IMR-90 (cell line): ENCODE measurements around the gene EDA. TPM values are rescaled to one million over a fixed set of nuclear protein-coding genes. Genes with fewer than 3 reads are reported as not detected.

ENCODE experiments used
- ATAC-seq: fragments of 200-7000 bp; cut with Tn5 transposase; 2 replicates; pipeline ENCODE4 v1.9.1; 2020; ENCODE audit warnings: low read depth, mild to moderate bottlenecking, moderate library complexity
- BruUV-seq: library from RNA; stranded (reverse); fragments of 400-500 nt; replicated peaks from 2 replicates; lab custom pipeline; 2021; lab: Mats Ljungman, UMichigan
- CTCF ChIA-PET: fragments of 300-600 bp; formaldehyde crosslinking; extraction: SDS; loops from one replicate; lab custom pipeline; 2021; ENCODE audit warnings: antibody characterized with exemption; lab: Yijun Ruan, JAX
- POLR2A ChIA-PET: fragments of 300-600 bp; sonication (Branson Sonifier 250); formaldehyde crosslinking; loops from one replicate; lab custom pipeline; 2022; ENCODE audit warnings: antibody characterized with exemption; ENCODE audit not compliant: unreplicated experiment; lab: Charles Lee
- DNase-seq: peaks from one replicate; pipeline ENCODE4 v3.0.0; 2013
- H2AFZ ChIP-seq: replicated peaks from 2 replicates; pipeline ENCODE3; 2013; ENCODE audit warnings: low read length, mild to moderate bottlenecking; ENCODE audit not compliant: poor library complexity
- H2AK5ac ChIP-seq: 2 replicates; pipeline ENCODE4 v1.6.1; 2013; ENCODE audit warnings: low read depth, low read length, inconsistent platforms
- H2AK9ac ChIP-seq: replicated peaks from 2 replicates; pipeline ENCODE3; 2013; ENCODE audit warnings: mild to moderate bottlenecking, low read depth, low read length, moderate library complexity; ENCODE audit not compliant: poor library complexity
- H2BK120ac ChIP-seq: 2 replicates; pipeline ENCODE4 v1.6.1; 2013; ENCODE audit warnings: low read depth, low read length, inconsistent platforms
- H2BK15ac ChIP-seq: 3 replicates; pipeline ENCODE4 v1.6.1; 2013; ENCODE audit warnings: low read depth, low read length, inconsistent platforms
- H2BK20ac ChIP-seq: 2 replicates; pipeline ENCODE4 v1.6.1; 2013; ENCODE audit warnings: low read depth, mild to moderate bottlenecking, inconsistent platforms, low read length, moderate library complexity
- H2BK5ac ChIP-seq: 2 replicates; pipeline ENCODE4 v1.6.1; 2013; ENCODE audit warnings: mild to moderate bottlenecking, low read depth, low read length, inconsistent platforms; ENCODE audit not compliant: poor library complexity, severe bottlenecking
- H3K14ac ChIP-seq: replicated peaks from 2 replicates; pipeline ENCODE4 v1.6.1; 2013; ENCODE audit warnings: low read depth, low read length, inconsistent platforms
- H3K18ac ChIP-seq: 2 replicates; pipeline ENCODE4 v1.6.1; 2013; ENCODE audit warnings: low read depth, low read length, control low read depth
- H3K23ac ChIP-seq: 2 replicates; pipeline ENCODE4 v1.6.1; 2013; ENCODE audit warnings: low read depth, low read length, inconsistent platforms
- H3K27ac ChIP-seq: 2 replicates; pipeline ENCODE4 v1.5.1; 2013; ENCODE audit warnings: mild to moderate bottlenecking, control low read depth, low read length; ENCODE audit not compliant: insufficient read depth
- H3K27me3 ChIP-seq: 2 replicates; pipeline ENCODE4 v1.6.1; 2013; ENCODE audit warnings: low read length; ENCODE audit not compliant: control insufficient read depth, insufficient read depth
- H3K36me3 ChIP-seq: 2 replicates; pipeline ENCODE4 v1.6.1; 2013; ENCODE audit warnings: low read length, mixed read lengths; ENCODE audit not compliant: control insufficient read depth, insufficient read depth
- H3K4ac ChIP-seq: 2 replicates; pipeline ENCODE4 v1.6.1; 2013; ENCODE audit warnings: low read depth, low read length, inconsistent platforms
- H3K4me1 ChIP-seq: 2 replicates; pipeline ENCODE4 v1.6.1; 2013; ENCODE audit warnings: low read length, mixed read lengths; ENCODE audit not compliant: control insufficient read depth, insufficient read depth
- H3K4me2 ChIP-seq: 2 replicates; pipeline ENCODE4 v1.6.1; 2013; ENCODE audit warnings: low read depth, mild to moderate bottlenecking, control low read depth, low read length, moderate library complexity
- H3K4me3 ChIP-seq: 2 replicates; pipeline ENCODE4 v1.5.1; 2013; ENCODE audit warnings: low read depth, mild to moderate bottlenecking, control low read depth, low read length, moderate library complexity; ENCODE audit not compliant: insufficient read depth
- H3K56ac ChIP-seq: 2 replicates; pipeline ENCODE4 v1.6.1; 2013; ENCODE audit warnings: low read length, inconsistent platforms; ENCODE audit not compliant: insufficient read depth; ENCODE audit errors: extremely low read depth
- H3K79me1 ChIP-seq, 2 experiments: 2 replicates each; pipeline ENCODE4 v1.6.1; 2013; ENCODE audit warnings: low read length in 2 of 2, inconsistent platforms in 1 of 2, low read depth in 1 of 2
- H3K9ac ChIP-seq: 2 replicates; pipeline ENCODE4 v1.6.1; 2013; ENCODE audit warnings: low read depth, low read length, control low read depth
- H3K9me1 ChIP-seq: 2 replicates; pipeline ENCODE4 v1.6.1; 2013; ENCODE audit warnings: low read length, inconsistent platforms; ENCODE audit not compliant: insufficient read depth
- H3K9me3 ChIP-seq: 2 replicates; pipeline ENCODE4 v1.6.1; 2013; ENCODE audit warnings: low read length; ENCODE audit not compliant: control insufficient read depth, insufficient read depth
- H4K20me1 ChIP-seq: 2 replicates; pipeline ENCODE4 v1.6.1; 2013; ENCODE audit warnings: low read length, inconsistent platforms; ENCODE audit not compliant: insufficient read depth
- H4K5ac ChIP-seq: 2 replicates; pipeline ENCODE4 v1.6.1; 2013; ENCODE audit warnings: mild to moderate bottlenecking, low read depth, low read length, control low read depth
- H4K8ac ChIP-seq, 2 experiments: 2 replicates each; pipeline ENCODE4 v1.6.1; 2013; ENCODE audit warnings: low read depth in 2 of 2, low read length in 2 of 2, control low read depth in 1 of 2, inconsistent platforms in 1 of 2
- H4K91ac ChIP-seq: 2 replicates; pipeline ENCODE4 v1.6.1; 2013; ENCODE audit warnings: low read depth, low read length, inconsistent platforms; ENCODE audit not compliant: insufficient read depth
- BHLHE40 ChIP-seq: fragments of 150-350 bp; IDR thresholded peaks from 2 replicates; pipeline ENCODE4 v1.6.1; 2016; ENCODE audit warnings: mild to moderate bottlenecking, low read depth, low read length
- CEBPB ChIP-seq: IDR thresholded peaks from 2 replicates; pipeline ENCODE4 v1.6.1; 2012; ENCODE audit warnings: low read depth, low read length, improper control_type of control experiment
- CHD1 ChIP-seq: IDR thresholded peaks from 2 replicates; pipeline ENCODE4 v1.6.1; 2012; ENCODE audit warnings: low read depth, low read length, improper control_type of control experiment
- CTCF ChIP-seq: conservative IDR thresholded peaks from 2 replicates; pipeline ENCODE4 v1.5.1; 2012; ENCODE audit warnings: mild to moderate bottlenecking, low read depth, low read length, improper control_type of control experiment
- FOS ChIP-seq: fragments of 150-350 bp; IDR thresholded peaks from 2 replicates; pipeline ENCODE4 v1.6.1; 2016; ENCODE audit warnings: low read depth, low read length
- MAFK ChIP-seq: IDR thresholded peaks from 2 replicates; pipeline ENCODE4 v1.6.1; 2012; ENCODE audit warnings: low read depth, low read length, improper control_type of control experiment
- MAZ ChIP-seq: IDR thresholded peaks from 2 replicates; pipeline ENCODE4 v1.6.1; 2012; ENCODE audit warnings: low read depth, mild to moderate bottlenecking, low read length, improper control_type of control experiment, moderate library complexity, borderline replicate concordance
- MXI1 ChIP-seq: IDR thresholded peaks from 2 replicates; pipeline ENCODE4 v1.6.1; 2012; ENCODE audit warnings: low read depth, mild to moderate bottlenecking, low read length, moderate library complexity, borderline replicate concordance
- NFE2L2 ChIP-seq: fragments of 150-350 bp; IDR thresholded peaks from 2 replicates; pipeline ENCODE4 v1.6.1; 2016; ENCODE audit warnings: low read depth, mild to moderate bottlenecking, low read length
- POLR2A ChIP-seq: IDR thresholded peaks from 2 replicates; pipeline ENCODE4 v1.6.1; 2012; ENCODE audit warnings: mild to moderate bottlenecking, low read depth, low read length
- RAD21 ChIP-seq: IDR thresholded peaks from 2 replicates; pipeline ENCODE4 v1.6.1; 2012; ENCODE audit warnings: low read length, improper control_type of control experiment
- RCOR1 ChIP-seq: IDR thresholded peaks from 2 replicates; pipeline ENCODE4 v1.6.1; 2012; ENCODE audit warnings: mild to moderate bottlenecking, low read length, improper control_type of control experiment; ENCODE audit not compliant: insufficient replicate concordance
- RFX5 ChIP-seq: IDR thresholded peaks from 2 replicates; pipeline ENCODE4 v1.8.0; 2012; ENCODE audit warnings: low read depth, mild to moderate bottlenecking, low read length, moderate library complexity
- SMC3 ChIP-seq: fragments of 150-350 bp; IDR thresholded peaks from 2 replicates; pipeline ENCODE4 v1.6.1; 2016; ENCODE audit warnings: low read depth, mild to moderate bottlenecking, antibody characterized with exemption, low read length, moderate library complexity
- WGBS, 2 experiments: methylation state at CpG; one replicate each; pipeline versions ENCODE4 v1.1.5 to v1.1.7; 2013; ENCODE audit warnings: missing lambda C conversion rate in 2 of 2; ENCODE audit not compliant: insufficient read length in 1 of 2; ENCODE audit errors: extremely low coverage in 2 of 2; 5-methylcytosine and 5-hydroxymethylcytosine counted together
- dilution Hi-C: fragments of 300-500 bp; cut with HindIII; formaldehyde crosslinking; loops from one replicate; pipeline ENCODE4 v1.14.3; 2018; ENCODE audit warnings: low sequenced_read_pairs; ENCODE audit not compliant: unreplicated experiment
- in situ Hi-C: fragments of 300-500 bp; cut with MboI; formaldehyde crosslinking; loops from 3 replicates; pipeline ENCODE4 v1.14.3; 2019; ENCODE audit warnings: low sequenced_read_pairs, inconsistent platforms, mixed read lengths
- intact Hi-C: fragments of 100-400 bp; cut with micrococcal nuclease; formaldehyde crosslinking; loops from 2 replicates; pipeline ENCODE4 v1.10.0; 2022
- polyA plus RNA-seq, 3 experiments: library from polyadenylated mRNA; depleted of rRNA; stranded (reverse); fragments of >200 nt; gene quantifications; 2 replicates each; pipeline ENCODE4 v1.2.3, GENCODE V29; 2012; ENCODE audit warnings: low replicate concordance in 1 of 3
- total RNA-seq: library from RNA; depleted of rRNA; stranded (reverse); fragments of >200 nt; gene quantifications from 2 replicates; pipeline ENCODE4 v1.2.3, GENCODE V29; 2012
- TF ChIP-seq, protein P1 (sequence below): fragments of 150-350 bp; IDR thresholded peaks from 2 replicates; pipeline ENCODE4 v1.6.1; 2017; ENCODE audit warnings: mild to moderate bottlenecking, antibody characterized with exemption, low read length, low read depth
- TF ChIP-seq, protein P2 (sequence below): fragments of 150-350 bp; IDR thresholded peaks from 2 replicates; pipeline ENCODE4 v1.6.1; 2016; ENCODE audit warnings: low read depth, mild to moderate bottlenecking, low read length, moderate library complexity, borderline replicate concordance

EDA gene
- total and polyA plus RNA-seq, 2 of the 4 experiments (the other 2 are of a cell fraction): under 0.01 TPM; not detected in 1

DNA sequence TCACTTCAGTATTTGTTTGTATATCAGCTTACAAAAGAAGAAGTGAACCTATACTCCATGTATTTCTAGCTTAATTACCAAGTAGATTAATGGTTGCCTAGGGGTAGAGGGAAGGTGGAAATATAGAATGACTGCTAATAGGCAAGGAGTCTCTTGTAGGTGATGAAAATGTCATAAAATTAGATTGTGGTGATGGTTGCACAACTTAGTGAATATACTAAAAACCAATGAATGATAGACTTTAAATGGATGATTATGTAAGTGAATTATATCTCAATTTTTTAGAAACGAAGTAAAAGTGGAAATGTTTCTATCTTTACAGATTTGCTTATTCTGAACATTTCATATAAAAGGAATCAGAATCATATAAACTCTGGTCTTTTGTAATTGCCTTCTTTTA is 268.3 kb downstream of the EDA start:
- Histone ChIP-seq H3K9ac (no peak overlapping the region), H2BK120ac (no peak overlapping the region), H4K20me1 (no peaks in the 10 kb centered on the region), H3K4me1 (no peaks in the 10 kb centered on the region), H3K18ac (no peak overlapping the region), H3K4me3 (no peak overlapping the region), H3K27me3 (no peaks in the 10 kb centered on the region), H3K56ac (no peak overlapping the region), H2AK9ac (no peak overlapping the region), H2AK5ac (no peak overlapping the region), H2AFZ (no peak overlapping the region), H3K9me3 (peaks cover 3% of the 10 kb centered on the region; the same call in 1 of the 2 replicates), H3K9me1 (no peaks in the 10 kb centered on the region), H3K4me2 (no peak overlapping the region), H2BK5ac (no peak overlapping the region), H3K27ac (no peak overlapping the region), H2BK20ac (no peak overlapping the region), H3K23ac (no peak overlapping the region), H3K79me1 (no peaks in the 10 kb centered on the region), H2BK15ac (no peak overlapping the region), H4K5ac (no peak overlapping the region), H4K91ac (no peak overlapping the region), H4K8ac (no peak overlapping the region), H3K4ac (no peak overlapping the region), H3K36me3 (no peaks in the 10 kb centered on the region), H3K14ac (no peak overlapping the region)
- no peak for ATAC-seq
- ChIA-PET CTCF (no interaction called here), POLR2A (no interaction called here)
- no peak for DNase-seq
- TF ChIP-seq BHLHE40: no peak
- no peak for TF ChIP-seq NFE2L2
- TF ChIP-seq RCOR1: no peak
- no peak for TF ChIP-seq MAZ
- TF ChIP-seq RAD21: no peak
- TF ChIP-seq MAFK: no peak
- TF ChIP-seq CHD1: no peak
- TF ChIP-seq RFX5: no peak
- TF ChIP-seq, protein P1, sequence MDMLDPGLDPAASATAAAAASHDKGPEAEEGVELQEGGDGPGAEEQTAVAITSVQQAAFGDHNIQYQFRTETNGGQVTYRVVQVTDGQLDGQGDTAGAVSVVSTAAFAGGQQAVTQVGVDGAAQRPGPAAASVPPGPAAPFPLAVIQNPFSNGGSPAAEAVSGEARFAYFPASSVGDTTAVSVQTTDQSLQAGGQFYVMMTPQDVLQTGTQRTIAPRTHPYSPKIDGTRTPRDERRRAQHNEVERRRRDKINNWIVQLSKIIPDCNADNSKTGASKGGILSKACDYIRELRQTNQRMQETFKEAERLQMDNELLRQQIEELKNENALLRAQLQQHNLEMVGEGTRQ: no peak
- TF ChIP-seq CTCF: no peak
- no peak for TF ChIP-seq CEBPB
- TF ChIP-seq SMC3: no peak
- no peak for TF ChIP-seq FOS
- no peak for TF ChIP-seq MXI1
- TF ChIP-seq, protein P2, sequence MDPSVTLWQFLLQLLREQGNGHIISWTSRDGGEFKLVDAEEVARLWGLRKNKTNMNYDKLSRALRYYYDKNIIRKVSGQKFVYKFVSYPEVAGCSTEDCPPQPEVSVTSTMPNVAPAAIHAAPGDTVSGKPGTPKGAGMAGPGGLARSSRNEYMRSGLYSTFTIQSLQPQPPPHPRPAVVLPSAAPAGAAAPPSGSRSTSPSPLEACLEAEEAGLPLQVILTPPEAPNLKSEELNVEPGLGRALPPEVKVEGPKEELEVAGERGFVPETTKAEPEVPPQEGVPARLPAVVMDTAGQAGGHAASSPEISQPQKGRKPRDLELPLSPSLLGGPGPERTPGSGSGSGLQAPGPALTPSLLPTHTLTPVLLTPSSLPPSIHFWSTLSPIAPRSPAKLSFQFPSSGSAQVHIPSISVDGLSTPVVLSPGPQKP: no peak
- TF ChIP-seq POLR2A: no peak
- dilution Hi-C loops (no loop called here), intact Hi-C loops (no loop called here), in situ Hi-C loops (no loop called here)
- BruUV-seq: no TSS peak
- WGBS, 2 experiments: no CpG with 5 or more reads among the region's 1 CpG
